Left lung (tissue), 10 donors: ENCODE results near the gene SLC17A7. TPM values are rescaled to one million over a fixed set of nuclear protein-coding genes. Genes with fewer than 3 reads are reported as not detected.

Experiments used
- ATAC-seq: fragments of 200-7000 bp; cut with Tn5 transposase; one replicate; pipeline ENCODE4 v1.9.1; 2020; ENCODE audit warnings: moderate library complexity
- DNase-seq, 4 donors: peaks; one replicate each; pipeline ENCODE4 v3.0.0-alpha.2; 2013 to 2020
- H3K27ac ChIP-seq, 2 donors: fragments of 200-600 bp; sonication (generic) in 1 of 2; one replicate each; pipeline versions ENCODE4 v1.5.0 to v1.8.0; 2020 to 2021
- H3K27me3 ChIP-seq, 2 donors: fragments of 200-600 bp; sonication (generic) in 1 of 2; one replicate each; pipeline versions ENCODE4 v1.5.0 to v1.8.0; 2020 to 2021
- H3K36me3 ChIP-seq, 2 donors: fragments of 200-600 bp; sonication (generic) in 1 of 2; one replicate each; pipeline versions ENCODE4 v1.5.0 to v1.8.0; 2020 to 2021
- H3K4me1 ChIP-seq, 2 donors: fragments of 200-600 bp; one replicate each; pipeline ENCODE4 v1.8.0; 2021
- H3K4me3 ChIP-seq, 2 donors: fragments of 200-600 bp; sonication (generic) in 1 of 2; one replicate each; pipeline versions ENCODE4 v1.5.0 to v1.8.0; 2020 to 2021; ENCODE audit warnings: mild to moderate bottlenecking in 1 of 2
- H3K9me3 ChIP-seq, 2 donors: fragments of 200-600 bp; sonication (generic) in 1 of 2; one replicate each; pipeline versions ENCODE4 v1.5.0 to v1.8.0; 2020 to 2021
- CTCF ChIP-seq, 2 donors: fragments of 200-600 bp; sonication (generic) in 1 of 2; IDR thresholded peaks; one replicate each; pipeline versions ENCODE4 v1.5.0 to v1.8.0; 2021; ENCODE audit warnings: antibody characterized with exemption in 2 of 2
- intact Hi-C, 2 donors: fragments of 100-400 bp; cut with DNase I; formaldehyde crosslinking; loops; one replicate each; pipeline versions ENCODE4 v1.11.2 to v1.14.2; 2022
- polyA plus RNA-seq, 6 donors: library from polyadenylated mRNA; unstranded; fragments of 120-200 nt; gene quantifications; one replicate each; pipeline ENCODE4 v1.2.1, GENCODE V29; 2013; ENCODE audit not compliant: insufficient read length in 6 of 6
- total RNA-seq, 2 donors: library from RNA; stranded (reverse); fragmentation: NEBNext Ultra II Directional; extraction: Animal tissue kit (Norgen Biotek cat#: 25700); gene quantifications; one replicate each; pipeline ENCODE4 v1.2.1, GENCODE V29; 2021
- donor health status: DM: no; HTN: yes; CAD: no.
- donor health status: DM: no; HTN: no; CAD: no.

SLC17A7 gene
- total and polyA plus RNA-seq, 8 donors, result 0.21 to 0.70 (median 0.33) TPM

- intact Hi-C loops, result no loop called here
- no peak for TF ChIP-seq CTCF (IDR thresholded peaks at IDR 0.05)
- Histone ChIP-seq H3K27ac (peak overlapping the region; percentile 28 to 60), H3K9me3 (no peaks in the 10 kb centered on the region), H3K4me1 (peaks cover 0 to 26% of the 10 kb centered on the region in 2 donors), H3K36me3 (peaks cover 0 to 21% of the 10 kb centered on the region in 2 donors), H3K4me3 (no peak overlapping the region), H3K27me3 (no peaks in the 10 kb centered on the region)
- DNase-seq (peak in 1 of 4 donors; percentile 64), ATAC-seq (no peak)
These were observed 15.0 kb upstream of the SLC17A7 start for GRCh38 chr19:49456326-49456725.

- peak overlapping the region; percentile 28 to 60 for H3K27ac ChIP-seq
- H3K4me3 ChIP-seq, result no peak overlapping the region
- H3K36me3 ChIP-seq, result peaks cover 0 to 20% of the 10 kb centered on the region in 2 donors
- DNase-seq, result peak in 2 of 4 donors; percentile 82 to 84
- peaks cover 0 to 30% of the 10 kb centered on the region in 2 donors for H3K4me1 ChIP-seq
- intact Hi-C loops, result no loop called here
- H3K9me3 ChIP-seq, result no peaks in the 10 kb centered on the region
- no peak for TF ChIP-seq CTCF (IDR thresholded peaks at IDR 0.05)
- ATAC-seq, result no peak
- no peaks in the 10 kb centered on the region for H3K27me3 ChIP-seq
These were observed 14.4 kb upstream of the SLC17A7 start for GRCh38 chr19:49455773-49456172.

- Histone ChIP-seq H3K4me3 (peak overlapping the region; percentile 51 to 79), H3K27me3 (no peaks in the 10 kb centered on the region), H3K27ac (peak overlapping the region; percentile 91 to 98), H3K9me3 (no peaks in the 10 kb centered on the region), H3K4me1 (peaks cover 0 to 42% of the 10 kb centered on the region in 2 donors), H3K36me3 (peaks cover 0 to 7% of the 10 kb centered on the region in 2 donors)
- ATAC-seq, result no peak
- no peak for TF ChIP-seq CTCF (IDR thresholded peaks at IDR 0.05)
- DNase-seq, result no peak
- intact Hi-C loops, result no loop called here
These were observed 12.5 kb upstream of the SLC17A7 start for GRCh38 chr19:49453757-49454240.

GRCh38 chr19:49453013-49453756 lies 11.9 kb upstream of the SLC17A7 start, which contains the start of gene ALDH16A1:
TSS of gene ALDH16A1 (plus strand) at chr19:49453225. CDS start at chr19:49453332, 107 bp downstream.
- intact Hi-C loops, result no loop called here
- H3K4me1 ChIP-seq, result peaks cover 0 to 36% of the 10 kb centered on the region in 2 donors
- H3K9me3 ChIP-seq, result no peaks in the 10 kb centered on the region
- TF ChIP-seq CTCF (IDR thresholded peaks at IDR 0.05), result no peak
- H3K27ac ChIP-seq, result peak within 1 kb of the TSS; percentile 91 to 98
- H3K36me3 ChIP-seq, result peaks cover 0 to 13% of the 10 kb centered on the region in 2 donors
- H3K4me3 ChIP-seq, result peak within 1 kb of the TSS; percentile 51 to 79
- H3K27me3 ChIP-seq, result no peaks in the 10 kb centered on the region
- peak; percentile 97 to 100 (median 98) for DNase-seq
- ATAC-seq, result peak; percentile 92

GRCh38 chr19:49451430-49452181 lies 10.3 kb upstream of the SLC17A7 start, which contains the start of gene PIH1D1:
TSS of gene PIH1D1 (minus strand) at chr19:49451814. CDS start at chr19:49451574, 240 bp downstream.
- ATAC-seq (peak; percentile 78), DNase-seq (peak; percentile 91 to 98 (median 98))
- Histone ChIP-seq H3K4me1 (peaks cover 0 to 35% of the 10 kb centered on the region in 2 donors), H3K36me3 (peaks cover 0 to 26% of the 10 kb centered on the region in 2 donors), H3K27ac (peak within 1 kb of the TSS; percentile 91 to 98), H3K9me3 (no peaks in the 10 kb centered on the region), H3K4me3 (peak within 1 kb of the TSS; percentile 59 to 79), H3K27me3 (no peaks in the 10 kb centered on the region)
- intact Hi-C loops, result no loop called here
- TF ChIP-seq CTCF (IDR thresholded peaks at IDR 0.05), result no peak
